C4-2B (cell line): Measurements from ENCODE around the gene ANKRD63.

ENCODE experiments used
- ZFX ChIP-seq: fragments of 450-650 bp; IDR thresholded peaks from 2 replicates; pipeline ENCODE4 v1.6.1; 2017
- TF ChIP-seq, protein P1 (sequence below): fragments of 450-650 bp; conservative IDR thresholded peaks from 2 replicates; pipeline ENCODE4 v1.5.1; 2017; ENCODE audit warnings: mild to moderate bottlenecking

DNA sequence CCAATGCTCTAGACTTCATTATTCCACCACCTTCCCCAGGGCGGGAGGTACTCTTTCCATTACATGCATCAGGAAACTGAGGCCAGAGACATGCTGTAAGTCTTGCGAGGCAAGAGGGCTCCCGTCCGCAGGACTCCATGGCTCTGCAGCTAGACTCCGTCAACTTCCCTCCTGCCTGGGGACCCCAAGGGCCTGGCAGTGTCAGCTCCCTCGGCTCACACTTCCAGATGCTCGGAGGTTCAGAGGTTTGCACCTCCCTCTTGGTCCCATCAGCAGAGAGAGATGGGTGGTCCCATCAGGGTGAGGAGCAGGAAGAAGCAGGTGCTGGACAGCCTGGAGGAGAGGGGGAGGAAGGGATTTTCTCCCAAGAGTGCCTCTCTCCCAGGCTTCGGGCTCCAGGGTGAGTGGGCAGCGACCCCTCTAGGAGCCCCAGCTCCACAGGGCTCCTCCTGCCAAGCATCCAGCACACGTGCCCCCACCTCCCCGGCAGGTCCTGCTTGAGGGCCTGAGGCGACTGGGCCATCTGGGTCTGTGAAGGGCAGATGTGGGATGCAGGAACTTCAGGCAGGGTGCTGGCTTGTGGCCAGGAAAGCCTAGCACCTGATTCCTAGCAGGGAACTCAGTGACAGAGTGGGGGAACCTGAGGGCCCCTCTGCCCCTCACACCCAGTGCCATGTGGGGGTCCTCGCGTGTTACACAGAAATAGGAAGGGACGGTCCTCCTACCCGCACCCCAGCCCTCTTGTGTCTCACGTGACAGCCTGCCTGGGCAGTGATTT is 34.7 kb downstream of the ANKRD63 start:
- TF ChIP-seq, protein P1, sequence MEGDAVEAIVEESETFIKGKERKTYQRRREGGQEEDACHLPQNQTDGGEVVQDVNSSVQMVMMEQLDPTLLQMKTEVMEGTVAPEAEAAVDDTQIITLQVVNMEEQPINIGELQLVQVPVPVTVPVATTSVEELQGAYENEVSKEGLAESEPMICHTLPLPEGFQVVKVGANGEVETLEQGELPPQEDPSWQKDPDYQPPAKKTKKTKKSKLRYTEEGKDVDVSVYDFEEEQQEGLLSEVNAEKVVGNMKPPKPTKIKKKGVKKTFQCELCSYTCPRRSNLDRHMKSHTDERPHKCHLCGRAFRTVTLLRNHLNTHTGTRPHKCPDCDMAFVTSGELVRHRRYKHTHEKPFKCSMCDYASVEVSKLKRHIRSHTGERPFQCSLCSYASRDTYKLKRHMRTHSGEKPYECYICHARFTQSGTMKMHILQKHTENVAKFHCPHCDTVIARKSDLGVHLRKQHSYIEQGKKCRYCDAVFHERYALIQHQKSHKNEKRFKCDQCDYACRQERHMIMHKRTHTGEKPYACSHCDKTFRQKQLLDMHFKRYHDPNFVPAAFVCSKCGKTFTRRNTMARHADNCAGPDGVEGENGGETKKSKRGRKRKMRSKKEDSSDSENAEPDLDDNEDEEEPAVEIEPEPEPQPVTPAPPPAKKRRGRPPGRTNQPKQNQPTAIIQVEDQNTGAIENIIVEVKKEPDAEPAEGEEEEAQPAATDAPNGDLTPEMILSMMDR = no peak
- TF ChIP-seq ZFX = no peak
